HG03571 (cell line): ENCODE data around the gene RNASE8.
A peak's percentile ranks its signal among the peaks of the same experiment; 100 is the strongest.

Experiments used
- ATAC-seq: cut with Tn5 transposase; IDR thresholded peaks from one replicate; pipeline ENCODE4 v1.9.1; 2021; ENCODE audit not compliant: unreplicated experiment

RNASE8 gene

GRCh38 chr14:21090194-21090939 lies 32.7 kb downstream of the RNASE8 start:
- ATAC-seq = no peak

- no peak for ATAC-seq
Measured at GRCh38 chr14:21090940-21091663, 33.5 kb downstream of the RNASE8 start.

- no peak for ATAC-seq
Measured at GRCh38 chr14:21091821-21092272, 34.2 kb downstream of the RNASE8 start.

- ATAC-seq = peak; percentile 82
Measured at GRCh38 chr14:21092273-21093011, 34.8 kb downstream of the RNASE8 start.

- ATAC-seq = no peak
Measured at GRCh38 chr14:21093018-21093417, 35.4 kb downstream of the RNASE8 start.

GRCh38 chr14:21093769-21094681 lies 36.4 kb downstream of the RNASE8 start:
- no peak for ATAC-seq

GRCh38 chr14:21095430-21096205 lies 38.0 kb downstream of the RNASE8 start:
- no peak for ATAC-seq

GRCh38 chr14:21096438-21096837 lies 38.8 kb downstream of the RNASE8 start:
- ATAC-seq = no peak

- no peak for ATAC-seq
Measured at GRCh38 chr14:21096978-21097635, 39.5 kb downstream of the RNASE8 start.

GRCh38 chr14:21097636-21098075 lies 40.0 kb downstream of the RNASE8 start:
- ATAC-seq = no peak

- no peak for ATAC-seq
Measured at GRCh38 chr14:21098076-21098891, 40.7 kb downstream of the RNASE8 start, which contains the start of gene ZNF219. ZNF219 (minus strand) TSS chr14:21098655; CDS start chr14:21093591, 5,064 bp downstream.

- no peak for ATAC-seq
Measured at GRCh38 chr14:21098892-21099595, 41.4 kb downstream of the RNASE8 start.

- ATAC-seq = no peak
Measured at GRCh38 chr14:21099596-21099985, 42.0 kb downstream of the RNASE8 start.

- no peak for ATAC-seq
Measured at GRCh38 chr14:21100931-21101330, 43.3 kb downstream of the RNASE8 start, which contains the start of gene TMEM253. TMEM253 (plus strand) TSS chr14:21101066; CDS start chr14:21101344, 278 bp downstream.

- ATAC-seq = no peak
Measured at GRCh38 chr14:21101802-21102413, 44.3 kb downstream of the RNASE8 start.

GRCh38 chr14:21102521-21103410 lies 45.1 kb downstream of the RNASE8 start:
- no peak for ATAC-seq
